H1 (cell line): Measurements from ENCODE around the gene SSRP1. TPM values are rescaled to one million over a fixed set of nuclear protein-coding genes. Genes with fewer than 3 reads are reported as not detected.

ENCODE experiments used
- GABPA ChIP-seq: IDR thresholded peaks from 2 replicates; pipeline ENCODE4 v1.6.1; 2011; ENCODE audit warnings: mild to moderate bottlenecking, low read length, moderate library complexity, borderline replicate concordance; ENCODE audit not compliant: insufficient read depth
- NANOG ChIP-seq: IDR thresholded peaks from 2 replicates; pipeline ENCODE4 v1.6.1; 2011; ENCODE audit warnings: low read length, low read depth, mild to moderate bottlenecking, inconsistent platforms; ENCODE audit not compliant: insufficient read depth, poor library complexity, severe bottlenecking
- NRF1 ChIP-seq: IDR thresholded peaks from 2 replicates; pipeline ENCODE4 v1.6.1; 2011; ENCODE audit warnings: mild to moderate bottlenecking, low read depth, low read length, improper control_type of control experiment
- SP1 ChIP-seq: IDR thresholded peaks from 2 replicates; pipeline ENCODE4 v1.6.1; 2011; ENCODE audit warnings: low read depth, low read length
- SP2 ChIP-seq: IDR thresholded peaks from 2 replicates; pipeline ENCODE4 v1.6.1; 2012; ENCODE audit warnings: mild to moderate bottlenecking, low read length, inconsistent platforms
- SUZ12 ChIP-seq: fragments of 200-600 bp; sonication (generic); IDR thresholded peaks from 2 replicates; pipeline ENCODE4 v1.6.1; 2012; ENCODE audit warnings: mild to moderate bottlenecking, inconsistent platforms, low read length, moderate library complexity, mixed read lengths
- polyA plus RNA-seq, 7 experiments: library from polyadenylated mRNA; depleted of rRNA in 3 of 7; stranded (reverse) in 5 of 7; unstranded in 2 of 7; fragments of >200 nt in 5 of 7; fragments of 200-250 nt in 2 of 7; gene quantifications; 1 replicate in 5 of 7; 2 replicates in 1 of 7; 4 replicates in 1 of 7; pipeline versions ENCODE4 v1.2.1 to v1.2.3, GENCODE V29; 2011 to 2013; ENCODE audit warnings: missing spikeins in 2 of 7, mixed read lengths in 2 of 7
- total RNA-seq: library from RNA; stranded (reverse); fragmentation: NEBNext Ultra II Directional; extraction: Animal tissue kit (Norgen Biotek cat#: 25700); gene quantifications from 2 replicates; pipeline ENCODE4 v1.2.1, GENCODE V29; 2021
- TF ChIP-seq, protein P1 (sequence below), 3 experiments: IDR thresholded peaks; 1 replicate in 2 of 3; 2 replicates in 1 of 3; pipeline versions ENCODE4 v1.5.1 to v1.6.1; 2011; ENCODE audit warnings: low read length in 3 of 3, mild to moderate bottlenecking in 3 of 3, inconsistent platforms in 2 of 3, low read depth in 1 of 3, moderate library complexity in 1 of 3; ENCODE audit not compliant: insufficient read depth in 1 of 3; ENCODE audit errors: control extremely low read depth in 1 of 3
- TF ChIP-seq, protein P2 (sequence below): IDR thresholded peaks from 2 replicates; pipeline ENCODE4 v1.6.1; 2012; ENCODE audit warnings: inconsistent platforms
- TF ChIP-seq, protein P3 (sequence below): IDR thresholded peaks from 2 replicates; pipeline ENCODE4 v1.6.1; 2012; ENCODE audit warnings: inconsistent platforms

The SSRP1 gene
- total and polyA plus RNA-seq, 2 of the 8 experiments (the other 6 are each of a cell fraction or from before 2014, with no cell fraction given), result 259 to 281 TPM

DNA sequence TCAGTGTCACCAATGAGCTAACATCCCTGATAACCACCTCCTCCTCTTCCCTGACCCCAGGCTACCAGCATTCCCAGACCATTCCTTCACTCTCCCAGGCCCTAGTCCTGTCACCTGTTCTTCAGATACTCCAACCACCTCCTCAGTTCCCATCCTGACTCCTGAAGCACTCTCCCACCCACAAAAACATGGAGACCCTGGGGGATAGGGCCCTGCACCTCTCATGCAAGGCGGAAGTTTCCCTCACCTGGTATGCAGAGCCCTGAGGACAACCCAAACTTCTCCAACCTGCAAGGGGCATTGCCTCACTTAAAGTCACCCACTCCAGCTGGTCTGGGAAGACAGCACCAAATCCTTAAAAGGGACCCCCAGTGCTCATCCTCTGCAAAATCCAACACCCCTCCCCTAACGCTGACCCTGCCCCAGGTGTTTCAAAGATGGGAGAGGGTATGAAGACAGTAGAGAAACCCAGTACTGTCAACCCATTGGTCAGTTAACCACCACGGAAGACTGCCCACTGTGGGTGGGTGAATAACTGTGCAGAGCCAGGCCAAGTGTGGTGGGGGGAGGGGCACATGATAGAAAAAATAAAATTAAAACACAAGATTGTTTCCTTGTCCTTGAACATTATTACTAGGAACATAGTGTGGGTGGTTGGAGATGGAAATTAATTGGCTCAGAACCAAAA is 12.4 kb downstream of the SSRP1 start (continued):
- TF ChIP-seq GABPA, result no peak
- TF ChIP-seq, protein P1, sequence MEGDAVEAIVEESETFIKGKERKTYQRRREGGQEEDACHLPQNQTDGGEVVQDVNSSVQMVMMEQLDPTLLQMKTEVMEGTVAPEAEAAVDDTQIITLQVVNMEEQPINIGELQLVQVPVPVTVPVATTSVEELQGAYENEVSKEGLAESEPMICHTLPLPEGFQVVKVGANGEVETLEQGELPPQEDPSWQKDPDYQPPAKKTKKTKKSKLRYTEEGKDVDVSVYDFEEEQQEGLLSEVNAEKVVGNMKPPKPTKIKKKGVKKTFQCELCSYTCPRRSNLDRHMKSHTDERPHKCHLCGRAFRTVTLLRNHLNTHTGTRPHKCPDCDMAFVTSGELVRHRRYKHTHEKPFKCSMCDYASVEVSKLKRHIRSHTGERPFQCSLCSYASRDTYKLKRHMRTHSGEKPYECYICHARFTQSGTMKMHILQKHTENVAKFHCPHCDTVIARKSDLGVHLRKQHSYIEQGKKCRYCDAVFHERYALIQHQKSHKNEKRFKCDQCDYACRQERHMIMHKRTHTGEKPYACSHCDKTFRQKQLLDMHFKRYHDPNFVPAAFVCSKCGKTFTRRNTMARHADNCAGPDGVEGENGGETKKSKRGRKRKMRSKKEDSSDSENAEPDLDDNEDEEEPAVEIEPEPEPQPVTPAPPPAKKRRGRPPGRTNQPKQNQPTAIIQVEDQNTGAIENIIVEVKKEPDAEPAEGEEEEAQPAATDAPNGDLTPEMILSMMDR (IDR thresholded peaks at IDR 0.05; ENCODE audit: control extremely low read depth in 1 of 3, insufficient read depth in 1 of 3, low read depth in 1 of 3, low read length in 3 of 3), result no peak
- TF ChIP-seq NANOG, result no peak
- TF ChIP-seq SP1, result no peak
- no peak for TF ChIP-seq SP2
- no peak for TF ChIP-seq SUZ12
- no peak for TF ChIP-seq NRF1
- TF ChIP-seq, protein P2, sequence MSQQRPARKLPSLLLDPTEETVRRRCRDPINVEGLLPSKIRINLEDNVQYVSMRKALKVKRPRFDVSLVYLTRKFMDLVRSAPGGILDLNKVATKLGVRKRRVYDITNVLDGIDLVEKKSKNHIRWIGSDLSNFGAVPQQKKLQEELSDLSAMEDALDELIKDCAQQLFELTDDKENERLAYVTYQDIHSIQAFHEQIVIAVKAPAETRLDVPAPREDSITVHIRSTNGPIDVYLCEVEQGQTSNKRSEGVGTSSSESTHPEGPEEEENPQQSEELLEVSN, result no peak
- TF ChIP-seq, protein P3, sequence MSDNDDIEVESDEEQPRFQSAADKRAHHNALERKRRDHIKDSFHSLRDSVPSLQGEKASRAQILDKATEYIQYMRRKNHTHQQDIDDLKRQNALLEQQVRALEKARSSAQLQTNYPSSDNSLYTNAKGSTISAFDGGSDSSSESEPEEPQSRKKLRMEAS, result no peak
